GM18502 (cell line): ENCODE results near the gene TNIK.
"Not testable (repeated sequence)": the region's sequence is repeated elsewhere in the genome, so short reads cannot be mapped to it uniquely, and the experiment has no call there.

Source experiments
- ATAC-seq: cut with Tn5 transposase; IDR thresholded peaks from one replicate; pipeline ENCODE4 v1.9.1; 2021; ENCODE audit warnings: mild to moderate bottlenecking; ENCODE audit not compliant: unreplicated experiment, poor library complexity

The TNIK gene

DNA sequence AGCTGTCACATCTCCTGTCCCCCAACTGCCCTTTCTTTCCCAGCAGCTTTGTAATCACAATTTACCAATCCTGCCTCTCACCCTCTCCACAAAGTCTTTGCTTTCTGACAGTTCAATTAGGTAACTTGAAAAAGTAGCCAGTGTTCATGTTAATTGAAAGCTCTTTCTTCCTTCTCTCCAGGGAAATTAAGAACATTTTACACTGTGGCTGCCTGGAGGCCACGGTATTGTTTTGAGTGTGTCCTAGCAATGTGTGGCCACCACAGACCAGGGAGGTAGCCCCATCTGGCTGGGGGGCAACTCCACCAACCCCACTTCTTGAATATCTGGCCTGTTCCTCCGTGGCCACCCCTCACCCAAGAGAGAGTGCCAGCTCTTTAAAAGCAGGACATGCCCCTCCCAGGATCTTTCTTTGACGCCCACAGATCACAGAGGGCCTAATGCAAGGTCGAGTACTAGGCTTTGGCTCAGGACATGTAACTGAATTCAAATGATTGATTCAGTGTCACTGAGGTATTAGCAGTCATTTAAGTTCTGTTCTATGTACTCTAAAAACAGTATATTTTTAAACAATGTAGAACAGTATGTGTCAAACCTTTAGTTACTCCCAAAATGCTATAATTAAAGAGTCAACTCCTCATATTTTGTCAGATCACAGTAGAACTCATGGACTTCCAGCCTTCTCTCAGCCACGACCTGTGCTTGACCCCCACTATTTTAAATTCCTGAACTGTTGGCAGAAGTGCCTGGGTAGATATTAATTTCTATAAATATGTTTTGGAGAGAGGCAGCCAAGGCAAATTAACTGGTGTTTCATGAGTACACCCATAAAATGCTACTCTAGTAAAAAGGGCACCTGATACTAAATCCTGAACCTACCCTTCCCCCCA, 164.5 kb downstream of the TNIK start:
- ATAC-seq = no peak

DNA sequence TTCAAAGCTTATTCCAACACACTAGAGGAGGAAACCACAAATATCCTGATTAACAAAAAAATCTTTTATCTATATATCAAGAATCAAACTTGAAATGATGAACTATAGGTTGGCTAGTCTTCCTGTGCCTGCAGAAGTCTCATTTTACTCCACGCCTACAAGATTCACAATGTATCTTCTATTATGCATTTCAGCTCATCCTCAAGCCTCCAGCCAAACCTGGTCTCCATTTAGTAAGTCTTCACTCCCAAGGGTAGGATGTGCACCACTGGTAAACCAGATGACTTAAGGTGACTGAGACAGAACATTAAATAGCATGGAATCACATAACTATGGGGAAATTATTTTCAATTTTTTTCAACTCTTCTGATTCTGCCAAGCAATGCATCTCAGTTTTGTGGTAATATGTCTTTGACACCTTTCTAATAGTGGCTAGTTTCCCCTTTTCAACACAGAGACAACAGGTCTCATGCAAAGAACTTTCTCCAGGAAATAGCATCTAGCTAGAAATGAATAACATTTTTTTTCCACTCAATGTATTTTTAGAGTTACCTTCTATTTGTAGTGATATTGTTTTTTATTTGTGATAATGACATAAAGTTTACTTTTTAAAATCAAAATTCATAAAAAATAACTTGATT, 166.9 kb downstream of the TNIK start:
- peak; percentile 68 for ATAC-seq

DNA sequence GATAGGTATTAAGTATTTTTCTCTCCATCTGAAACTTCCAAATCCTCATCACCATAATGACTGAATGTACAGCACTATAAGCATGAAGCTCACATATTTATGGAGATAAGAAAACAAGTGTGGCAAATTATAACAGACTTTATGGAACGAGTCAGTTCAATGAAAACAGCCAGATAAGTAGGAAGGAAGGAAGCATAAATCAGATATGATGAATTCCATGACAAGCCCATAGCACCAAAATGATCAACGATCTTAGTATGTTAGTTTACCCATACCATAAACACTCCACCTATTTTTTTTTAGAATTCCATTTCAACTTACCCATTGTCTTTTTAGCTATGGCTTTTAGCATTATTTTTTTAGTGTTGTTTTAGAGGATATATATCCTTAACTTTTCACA, 169.5 kb downstream of the TNIK start:
- ATAC-seq = no peak

DNA sequence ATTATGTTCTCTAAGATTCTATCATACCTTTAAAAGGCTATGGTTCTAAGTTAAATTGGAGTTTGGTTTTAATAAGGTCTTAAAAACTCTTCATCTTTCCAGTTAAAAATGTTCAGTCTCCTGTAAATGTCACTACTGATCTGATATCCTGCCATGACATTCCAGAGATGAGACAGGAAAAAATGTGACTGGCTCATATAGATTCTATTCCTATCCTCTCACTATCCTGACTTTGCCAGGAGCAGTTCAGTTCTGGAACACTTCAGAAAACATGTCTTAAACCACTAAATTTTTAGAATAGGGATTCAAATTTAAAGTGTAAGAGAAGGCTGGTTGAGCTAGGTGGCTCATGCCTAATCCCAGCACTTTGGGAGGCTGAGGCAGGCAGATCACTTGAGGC, 170.9 kb downstream of the TNIK start:
- ATAC-seq = no peak

DNA sequence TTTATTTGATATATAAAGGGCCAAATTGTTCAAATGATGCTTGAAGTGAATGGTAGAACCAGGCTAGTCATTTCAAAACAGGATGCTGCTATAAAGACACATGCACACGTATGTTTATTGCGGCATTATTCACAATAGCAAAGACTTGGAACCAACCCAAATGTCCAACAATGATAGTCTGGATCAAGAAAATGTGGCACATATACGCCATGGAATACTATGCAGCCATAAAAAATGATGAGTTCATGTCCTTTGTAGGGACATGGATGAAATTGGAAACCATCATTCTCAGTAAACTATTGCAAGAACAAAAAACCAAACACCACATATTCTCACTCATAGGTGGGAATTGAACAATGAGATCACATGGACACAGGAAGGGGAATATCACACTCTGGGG, 172.4 kb downstream of the TNIK start:
- not testable (repeated sequence) for ATAC-seq

DNA sequence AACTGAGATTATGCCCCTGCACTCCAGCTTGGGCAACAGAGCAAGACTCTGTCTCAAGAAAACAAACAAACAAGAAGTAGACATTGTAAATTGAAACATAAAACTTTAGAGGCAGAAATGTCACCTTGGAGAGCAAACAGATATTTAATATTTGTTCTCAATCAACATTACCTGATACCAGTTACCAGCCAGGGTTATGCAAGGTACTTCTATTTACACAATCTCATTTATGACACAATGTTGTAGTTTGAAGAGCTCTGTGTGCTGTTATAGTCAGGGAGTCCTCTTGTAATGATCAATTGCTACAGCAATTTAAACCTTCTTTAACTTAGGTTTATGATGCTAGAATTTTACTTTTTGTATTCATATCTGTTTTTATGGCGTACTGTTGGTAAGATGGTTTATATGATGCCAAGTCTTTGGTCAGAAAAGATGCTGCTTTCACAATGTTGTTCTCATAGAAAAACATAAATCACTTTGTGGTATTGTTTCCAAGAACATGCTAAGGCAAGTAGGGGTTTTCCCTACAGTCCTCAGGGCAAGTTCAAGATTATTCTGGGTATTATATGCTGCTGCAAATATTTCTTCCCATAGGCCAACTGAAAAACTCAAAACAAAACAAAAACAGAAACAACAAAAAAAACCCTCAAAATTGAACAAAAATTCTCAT, 173.5 kb downstream of the TNIK start:
- peak; percentile 48 for ATAC-seq

DNA sequence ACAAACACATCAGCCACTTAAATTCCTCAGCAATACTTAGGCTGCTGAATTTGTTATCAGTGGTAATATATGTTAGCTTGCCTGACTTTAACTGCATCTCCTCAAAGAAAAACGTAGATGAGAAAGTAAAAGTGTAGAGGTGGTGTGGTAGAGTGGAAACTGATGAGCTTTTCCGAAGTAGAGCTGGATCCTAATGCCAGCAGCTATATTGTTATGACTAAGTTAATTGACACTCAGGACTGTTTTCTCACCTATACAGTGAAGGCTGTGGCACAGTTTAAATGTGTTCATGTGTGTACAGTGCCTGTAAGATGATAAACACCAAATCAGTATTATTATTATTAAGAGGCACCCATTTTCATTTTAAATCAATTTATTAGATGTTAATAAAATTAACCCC, 174.9 kb downstream of the TNIK start:
- peak; percentile 40 for ATAC-seq

DNA sequence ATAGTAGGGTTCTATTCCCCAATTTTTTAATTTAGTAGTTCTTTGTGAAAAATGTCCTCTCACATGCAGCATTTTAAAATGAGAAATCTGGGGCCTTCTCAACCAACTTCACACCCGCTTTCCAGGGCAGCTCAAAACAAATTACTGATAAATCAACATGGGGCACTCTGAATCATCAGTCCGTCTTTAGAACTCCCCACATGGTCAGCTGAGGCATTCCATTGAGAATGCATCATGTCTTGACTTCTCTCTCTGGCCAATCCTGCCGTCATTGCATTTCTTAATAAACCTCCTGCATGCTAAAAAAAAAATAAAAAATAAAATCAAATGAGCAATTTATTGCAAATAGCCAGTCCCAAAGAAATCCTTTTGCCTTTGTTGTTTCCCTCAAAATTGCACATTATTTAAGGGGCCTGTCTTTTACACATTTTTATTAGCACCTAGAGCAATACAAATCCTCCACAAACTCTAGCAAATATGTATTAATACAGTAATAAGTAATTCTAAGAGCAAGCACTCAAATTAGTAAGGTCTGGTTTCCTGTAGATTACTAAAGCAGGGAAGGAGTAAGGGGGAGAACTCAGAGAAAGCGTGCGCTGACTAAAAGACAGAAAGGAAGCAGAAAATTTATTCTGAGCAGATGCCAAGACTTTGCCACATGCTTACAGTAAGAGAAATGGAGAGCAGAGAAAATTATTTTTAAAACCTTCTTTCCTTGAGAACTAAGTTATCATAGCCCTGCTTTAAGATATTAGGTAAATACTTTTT, 175.7 kb downstream of the TNIK start:
- ATAC-seq = peak; percentile 53

DNA sequence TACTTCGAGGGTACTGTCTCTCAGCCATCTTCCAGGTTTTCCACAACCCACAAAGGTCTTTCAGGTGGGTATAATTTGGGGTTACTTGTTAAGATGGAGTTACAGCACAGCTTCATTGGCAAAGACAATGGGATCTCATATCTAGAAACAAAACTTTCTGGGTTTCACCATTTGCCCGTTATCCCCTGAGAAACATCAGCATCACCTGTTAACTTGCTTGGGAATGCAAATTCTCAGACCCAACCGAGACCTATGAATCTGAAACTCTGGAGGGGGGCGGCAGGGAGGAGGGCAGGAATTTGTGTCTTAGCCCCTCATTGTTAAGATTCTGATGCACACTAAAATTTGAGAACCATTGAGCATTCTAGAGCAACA, 176.4 kb downstream of the TNIK start:
- ATAC-seq = no peak

DNA sequence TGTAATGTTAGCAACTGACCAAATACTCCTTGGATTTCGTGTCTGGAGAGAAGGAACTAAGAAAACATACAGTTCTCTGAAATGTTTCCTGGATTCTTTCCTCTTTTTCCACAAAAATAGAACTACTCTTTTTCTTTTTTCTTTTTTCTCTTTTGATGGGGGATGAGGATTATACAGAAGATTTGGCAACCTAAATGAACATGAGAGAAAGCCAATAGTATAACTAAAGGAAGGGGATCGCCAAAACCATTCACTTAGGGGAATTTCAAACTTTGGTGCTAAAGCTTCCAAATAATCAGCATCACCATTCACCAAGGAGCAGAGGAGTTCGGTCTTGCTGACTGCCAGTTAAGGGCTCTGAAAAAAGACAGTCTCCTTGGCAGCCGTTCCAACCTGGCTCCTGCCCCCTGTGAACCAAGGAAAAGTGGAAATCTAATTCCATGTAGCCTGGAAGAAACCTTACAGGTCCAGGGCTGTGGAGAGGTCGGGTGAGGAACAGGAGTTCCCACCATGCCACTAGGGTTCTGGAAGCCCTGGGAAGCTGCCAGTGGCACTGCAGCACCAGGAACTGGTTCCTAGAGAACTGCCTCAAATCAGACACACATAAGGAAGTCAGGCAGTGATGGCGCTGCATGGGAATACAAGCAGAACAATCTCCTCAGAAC, 176.9 kb downstream of the TNIK start:
- no peak for ATAC-seq

DNA sequence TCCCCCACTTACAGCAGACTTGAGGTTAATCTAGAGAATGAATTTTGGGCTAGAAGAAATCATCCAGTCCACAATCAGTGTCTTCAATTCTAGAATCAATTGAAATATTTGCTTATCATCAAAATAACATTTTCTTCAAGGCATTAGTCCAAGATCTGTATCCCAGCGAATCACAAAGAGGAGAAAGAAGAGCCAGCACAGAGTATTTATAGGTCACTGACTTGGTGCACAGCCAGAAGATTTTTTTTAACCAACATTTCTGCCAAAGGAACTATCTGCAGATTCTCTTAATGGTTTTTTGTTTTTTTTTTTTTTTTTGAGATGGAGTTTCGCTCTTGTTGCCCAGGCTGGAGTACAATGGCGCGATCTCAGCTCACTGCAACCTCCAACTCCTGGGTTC, 178.2 kb downstream of the TNIK start:
- ATAC-seq = no peak

DNA sequence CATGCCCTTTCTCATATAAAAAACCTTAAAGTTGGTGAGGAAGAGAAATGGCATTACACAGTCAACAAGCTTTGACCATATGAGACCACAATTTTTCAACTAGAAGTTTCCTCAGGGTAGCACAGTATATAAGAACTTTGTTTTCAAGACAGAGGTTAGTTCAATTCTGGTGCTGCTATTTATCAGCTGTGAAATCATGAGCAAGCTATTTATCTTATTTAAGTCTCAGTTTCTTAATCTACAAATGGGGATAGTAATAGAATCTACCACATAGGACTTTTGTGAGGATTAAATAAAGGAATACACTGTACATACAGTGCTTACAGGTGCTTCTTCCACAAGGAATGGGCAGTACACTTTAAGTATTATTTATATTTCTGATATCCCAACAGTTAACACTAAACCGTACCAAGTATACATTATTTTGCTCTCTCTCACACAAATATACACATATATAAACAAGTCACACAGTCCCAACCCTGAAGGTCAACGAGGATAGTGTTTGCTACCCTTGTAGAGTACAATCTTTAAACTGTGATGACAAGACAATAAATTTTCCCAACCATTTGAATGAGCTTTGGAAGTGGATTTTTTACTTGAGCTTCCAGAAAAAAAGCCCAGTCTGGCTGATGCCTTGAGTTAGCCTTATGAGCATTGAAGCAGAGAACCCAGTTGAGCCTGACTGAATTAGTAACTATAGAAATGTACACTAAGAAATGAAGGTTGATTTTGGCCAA, 178.8 kb downstream of the TNIK start:
- no peak for ATAC-seq

DNA sequence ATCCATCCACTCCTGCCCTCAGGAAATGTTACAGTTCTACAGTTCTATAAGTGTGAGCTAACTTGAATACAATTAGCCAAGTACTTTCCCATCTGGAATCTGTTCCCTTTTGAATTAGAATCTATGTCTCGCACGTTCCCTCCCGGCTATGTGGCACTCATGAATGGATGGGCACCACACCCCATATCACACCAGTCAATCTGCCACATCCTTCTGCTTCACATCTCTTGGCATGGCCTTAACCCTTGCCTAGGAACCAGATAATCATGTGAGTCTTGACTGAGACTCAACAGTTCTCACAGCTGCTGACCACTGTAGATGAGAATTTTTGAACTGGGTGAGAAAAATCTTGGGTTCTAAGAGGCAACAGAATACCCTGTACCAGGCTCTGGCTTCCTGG, 180.2 kb downstream of the TNIK start:
- no peak for ATAC-seq

DNA sequence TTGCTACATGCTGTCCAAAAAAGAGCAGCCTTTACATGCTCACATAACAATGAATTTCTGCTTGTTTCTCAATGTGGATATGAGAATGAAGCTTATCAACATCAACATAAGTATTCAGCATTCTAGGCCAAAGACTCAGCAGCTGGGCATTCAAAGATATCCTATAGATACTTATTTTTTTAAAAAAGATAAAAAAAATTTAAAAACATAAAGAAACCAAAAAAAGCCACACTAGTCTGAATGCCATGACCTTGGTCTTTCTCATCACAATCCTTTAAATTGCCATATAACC, 182.0 kb downstream of the TNIK start:
- ATAC-seq = no peak

DNA sequence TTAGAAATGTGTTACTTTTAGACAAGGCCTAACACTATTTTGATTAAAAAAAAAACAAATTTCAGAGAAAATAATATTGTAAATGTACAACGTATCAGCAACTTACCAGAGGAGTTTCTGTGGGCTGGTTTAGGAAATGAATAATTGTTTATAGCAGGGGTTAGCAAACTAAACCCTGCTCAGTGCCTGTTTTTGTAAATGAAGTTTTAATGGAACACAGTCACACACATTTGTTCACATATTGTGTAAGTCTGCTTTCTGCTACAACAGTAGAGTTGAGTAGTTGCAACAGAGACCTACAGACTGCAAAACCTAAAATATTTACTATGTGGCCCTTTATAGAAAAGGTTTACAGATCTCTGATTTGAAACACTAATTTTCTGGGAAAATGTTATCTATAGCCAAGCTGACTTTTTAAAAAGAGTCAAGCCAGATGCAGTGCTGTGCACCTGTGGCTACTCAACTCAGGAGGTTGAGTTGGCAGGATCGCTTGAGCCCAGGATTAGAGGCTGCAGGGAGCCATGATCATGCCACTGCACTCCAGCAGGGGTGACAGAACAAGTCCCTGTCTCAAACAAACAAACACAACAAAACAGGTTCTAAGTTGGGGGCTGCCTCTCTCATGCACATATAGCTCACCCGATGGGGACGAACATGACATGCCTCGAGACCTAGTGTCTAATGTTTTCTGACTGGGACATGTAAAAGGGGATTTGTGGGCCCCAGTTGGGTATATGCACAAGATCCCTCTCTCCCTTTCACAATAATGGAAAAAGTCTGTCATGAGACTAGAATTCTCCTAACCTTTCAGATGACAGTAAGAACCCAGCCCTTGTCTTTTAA, 182.5 kb downstream of the TNIK start:
- ATAC-seq = no peak

DNA sequence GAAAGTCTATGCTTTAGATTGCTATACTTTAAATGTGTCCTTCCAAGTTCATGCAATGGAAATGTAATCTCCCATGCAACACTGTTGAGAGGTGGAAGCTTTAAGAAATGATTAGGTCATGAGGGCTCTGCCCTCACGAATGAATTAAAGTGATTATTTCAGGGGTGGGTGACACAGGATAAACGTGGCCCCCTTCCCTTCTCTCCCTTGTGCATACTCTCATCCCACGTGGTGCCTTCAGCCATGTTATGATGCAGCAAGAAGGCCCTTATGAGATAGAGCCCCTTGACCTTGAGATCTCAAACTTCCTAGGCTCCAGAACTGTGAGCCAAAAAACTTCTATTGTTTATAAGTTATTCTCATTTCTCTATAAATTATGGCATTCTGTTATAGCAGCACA, 183.3 kb downstream of the TNIK start:
- no peak for ATAC-seq

DNA sequence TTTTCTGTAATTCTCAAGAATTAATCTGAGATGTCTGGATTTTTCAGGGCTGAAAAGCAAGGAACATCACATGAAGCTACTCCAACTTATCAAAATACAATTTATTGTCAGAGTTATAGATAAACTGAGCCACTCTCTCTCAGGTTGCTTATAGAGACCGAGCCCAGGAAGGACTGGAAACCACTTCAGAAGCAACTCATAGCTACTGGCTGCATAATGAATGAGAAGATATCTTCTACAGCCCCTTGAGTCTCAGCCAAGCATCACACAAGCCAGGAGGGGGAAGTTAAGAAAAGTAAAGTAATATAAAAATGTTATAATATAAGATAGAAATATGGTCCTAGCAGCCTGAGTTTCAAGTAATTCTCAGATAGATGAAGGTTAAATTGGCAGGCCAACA, 186.0 kb downstream of the TNIK start:
- no peak for ATAC-seq

DNA sequence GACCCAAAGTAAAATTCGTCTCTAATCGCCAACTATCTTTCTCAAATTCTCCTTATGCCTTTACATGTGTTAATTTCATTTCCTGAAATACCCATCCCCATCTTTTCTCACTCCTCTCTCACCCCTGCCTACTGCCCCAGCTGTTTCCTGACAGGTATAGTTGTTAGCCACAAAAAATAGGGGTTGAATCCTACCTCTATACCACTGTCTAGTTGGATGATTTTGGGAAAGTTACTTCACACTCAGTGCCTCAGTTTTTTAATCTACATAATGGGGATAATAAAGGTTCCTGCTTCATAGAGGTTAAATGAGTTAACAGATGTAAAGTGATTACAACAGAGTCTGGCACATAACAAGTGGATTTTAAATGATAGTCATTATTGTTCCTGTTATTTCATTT, 189.7 kb downstream of the TNIK start:
- ATAC-seq = no peak

DNA sequence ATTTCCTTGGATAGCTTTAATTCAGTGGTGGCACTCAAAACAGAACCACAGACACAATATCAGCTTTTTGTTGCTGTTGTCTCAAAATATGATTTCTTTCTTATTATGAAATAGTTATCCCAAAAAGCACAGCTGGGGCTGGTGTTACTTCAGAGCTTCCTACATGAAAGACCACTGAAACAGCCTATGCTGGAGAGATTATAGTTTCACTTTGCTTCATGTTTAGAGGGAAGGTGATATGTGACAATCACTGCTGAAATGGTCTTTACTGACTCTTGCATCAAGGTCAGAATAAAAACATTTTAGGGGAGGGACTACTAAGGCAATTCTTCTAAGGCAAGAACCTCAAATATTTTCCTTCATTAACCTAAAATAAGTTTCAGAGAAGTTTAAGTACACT, 190.7 kb downstream of the TNIK start:
- peak; percentile 55 for ATAC-seq
